ENCODE data around the gene C1orf105.

GRCh38 chr1:172468296-172468695, 47.8 kb downstream of the C1orf105 start:
- TF ChIP-seq GABPA (IDR thresholded peaks at IDR 0.05; ENCODE audit: borderline replicate concordance, insufficient read depth, low read length) (no peak), ASH2L (IDR thresholded peaks at IDR 0.05; ENCODE audit: low read length) (no peak), CTCF (IDR thresholded peaks at IDR 0.05; ENCODE audit: control extremely low read depth in 1 of 3, insufficient read depth in 1 of 3, low read depth in 1 of 3, low read length in 3 of 3) (no peak), BACH1 (IDR thresholded peaks at IDR 0.05; ENCODE audit: low read length) (no peak), RFX5 (IDR thresholded peaks at IDR 0.05; ENCODE audit: borderline replicate concordance, low read depth, low read length) (no peak), EGR1 (IDR thresholded peaks at IDR 0.05; ENCODE audit: borderline replicate concordance, low read depth, low read length) (no peak), MAFK (IDR thresholded peaks at IDR 0.05; ENCODE audit: low read depth, low read length) (no peak), EP300 (IDR thresholded peaks at IDR 0.05; ENCODE audit: borderline replicate concordance in 1 of 2, low read depth in 2 of 2, low read length in 2 of 2) (no peak), EZH2 (IDR thresholded peaks at IDR 0.05; ENCODE audit: low read depth, low read length, severe bottlenecking) (no peak)
